C4-2B (cell line): ENCODE results near the gene REPS1.

Experiments
- H3K27ac ChIP-seq: fragments of 450-650 bp; 2 replicates; pipeline ENCODE4 v1.5.1; 2017
- CTCF ChIP-seq: fragments of 450-650 bp; conservative IDR thresholded peaks from 2 replicates; pipeline ENCODE4 v1.5.1; 2017; ENCODE audit warnings: mild to moderate bottlenecking
- ZFX ChIP-seq: fragments of 450-650 bp; IDR thresholded peaks from 2 replicates; pipeline ENCODE4 v1.6.1; 2017

The REPS1 gene

GRCh38 chr6:138965971-138966370 is 22.1 kb downstream of the REPS1 start:
- H3K27ac ChIP-seq = no peak overlapping the region
- TF ChIP-seq ZFX (no peak), CTCF (no peak; the same call in 1 of the 2 replicates)

GRCh38 chr6:138965291-138965874 is 22.7 kb downstream of the REPS1 start:
- TF ChIP-seq ZFX (no peak), CTCF (no peak)
- no peak overlapping the region for H3K27ac ChIP-seq

- no peak overlapping the region for H3K27ac ChIP-seq
- TF ChIP-seq CTCF (no peak), ZFX (no peak)
Observed at GRCh38 chr6:138964012-138964411, 24.0 kb downstream of the REPS1 start.

- TF ChIP-seq CTCF (no peak), ZFX (no peak)
- no peak overlapping the region for H3K27ac ChIP-seq
Observed at GRCh38 chr6:138963531-138963930, 24.5 kb downstream of the REPS1 start.

- no peak overlapping the region for H3K27ac ChIP-seq
- no peak for TF ChIP-seq ZFX
- no peak for TF ChIP-seq CTCF
Observed at GRCh38 chr6:138963119-138963518, 24.9 kb downstream of the REPS1 start.

GRCh38 chr6:138959521-138959920 is 28.5 kb downstream of the REPS1 start:
- no peak overlapping the region for H3K27ac ChIP-seq
- TF ChIP-seq ZFX (no peak), CTCF (no peak)

GRCh38 chr6:138958595-138958994 is 29.5 kb downstream of the REPS1 start:
- TF ChIP-seq CTCF = no peak
- TF ChIP-seq ZFX = no peak
- no peak overlapping the region for H3K27ac ChIP-seq
